Breast epithelium (tissue), 3 donors: ENCODE results near the gene IGFL2. TPM values are rescaled to one million over a fixed set of nuclear protein-coding genes. Genes with fewer than 3 reads are reported as not detected.

Experiments used
- total RNA-seq, 3 donors: library from RNA; depleted of rRNA; stranded (reverse); fragments of >200 nt; gene quantifications; one replicate each; pipeline ENCODE4 v1.1.0, GENCODE V29; 2016

The IGFL2 gene
- total RNA-seq, 3 donors from 2014 or later, result not detected

Other genes with a start within 250 kb of the IGFL2 start
- gene MYPOP, start 245.6 kb upstream of the IGFL2 start, total RNA-seq, result 1 to 10 TPM; 2.0 to 5.9 (median 2.4) TPM
- gene NANOS2, start 233.5 kb upstream of the IGFL2 start, total RNA-seq, result not detected
- 1 to 10 TPM in 2 of 3 donors, under 1 TPM in 1; 0.59 to 3.6 (median 1.1) TPM for gene NOVA2, start 174.4 kb upstream of the IGFL2 start, total RNA-seq
- gene CCDC61, start 152.8 kb upstream of the IGFL2 start, total RNA-seq, result 1 to 10 TPM; 7.0 to 8.8 (median 8.3) TPM
- gene PGLYRP1, start 125.2 kb upstream of the IGFL2 start, total RNA-seq, result not detected
- not detected for gene IGFL4, start 107.2 kb upstream of the IGFL2 start, total RNA-seq
- not detected for gene IGFL3, start 23.6 kb upstream of the IGFL2 start, total RNA-seq
- gene IGFL1, start 81.5 kb downstream of the IGFL2 start, total RNA-seq, result not detected
- gene HIF3A, start 148.8 kb downstream of the IGFL2 start, total RNA-seq, result 100 to 1,000 TPM in 1 of 3 donors, 10 to 100 TPM in 2; 10.4 to 111 (median 20.6) TPM
- 10 to 100 TPM; 41.3 to 72.4 (median 58.7) TPM for gene PPP5C, start 198.8 kb downstream of the IGFL2 start, total RNA-seq